Mammary epithelial cell (primary cell): ENCODE data around the gene DET1.

Experiments used
- EZH2 ChIP-seq: IDR thresholded peaks from 2 replicates; pipeline ENCODE4 v1.6.1; 2012; ENCODE audit warnings: low read length, inconsistent platforms, borderline replicate concordance
- TF ChIP-seq, protein P1 (sequence below), 2 donors: IDR thresholded peaks in 1 of 2; conservative IDR thresholded peaks in 1 of 2; 2 replicates each; pipeline ENCODE4 v1.5.1; 2011 to 2012; ENCODE audit warnings: inconsistent platforms in 2 of 2, low read length in 2 of 2, mild to moderate bottlenecking in 2 of 2, control low read depth in 1 of 2, low read depth in 1 of 2; ENCODE audit not compliant: insufficient read depth in 1 of 2; ENCODE audit errors: extremely low read depth in 1 of 2

DNA sequence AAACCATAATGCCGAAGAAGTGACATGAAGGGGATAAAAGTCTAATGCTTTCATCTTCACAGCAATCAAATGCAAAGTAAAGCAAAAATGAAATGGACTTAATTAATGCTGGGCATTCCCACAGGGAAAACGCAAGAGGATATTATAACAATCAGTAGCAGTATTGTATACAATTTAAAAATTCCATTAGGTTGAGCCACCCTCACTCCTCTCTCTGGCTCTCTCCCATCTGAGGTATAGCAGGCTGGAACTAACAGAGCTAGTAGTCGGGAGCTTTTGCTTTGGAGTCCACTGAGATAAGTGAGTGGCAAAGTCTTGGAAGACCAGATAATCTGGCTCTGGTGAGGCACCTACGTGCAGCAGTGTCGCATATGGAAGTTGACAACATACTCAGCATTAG lies 33.9 kb downstream of the DET1 start:
- TF ChIP-seq, protein P1, sequence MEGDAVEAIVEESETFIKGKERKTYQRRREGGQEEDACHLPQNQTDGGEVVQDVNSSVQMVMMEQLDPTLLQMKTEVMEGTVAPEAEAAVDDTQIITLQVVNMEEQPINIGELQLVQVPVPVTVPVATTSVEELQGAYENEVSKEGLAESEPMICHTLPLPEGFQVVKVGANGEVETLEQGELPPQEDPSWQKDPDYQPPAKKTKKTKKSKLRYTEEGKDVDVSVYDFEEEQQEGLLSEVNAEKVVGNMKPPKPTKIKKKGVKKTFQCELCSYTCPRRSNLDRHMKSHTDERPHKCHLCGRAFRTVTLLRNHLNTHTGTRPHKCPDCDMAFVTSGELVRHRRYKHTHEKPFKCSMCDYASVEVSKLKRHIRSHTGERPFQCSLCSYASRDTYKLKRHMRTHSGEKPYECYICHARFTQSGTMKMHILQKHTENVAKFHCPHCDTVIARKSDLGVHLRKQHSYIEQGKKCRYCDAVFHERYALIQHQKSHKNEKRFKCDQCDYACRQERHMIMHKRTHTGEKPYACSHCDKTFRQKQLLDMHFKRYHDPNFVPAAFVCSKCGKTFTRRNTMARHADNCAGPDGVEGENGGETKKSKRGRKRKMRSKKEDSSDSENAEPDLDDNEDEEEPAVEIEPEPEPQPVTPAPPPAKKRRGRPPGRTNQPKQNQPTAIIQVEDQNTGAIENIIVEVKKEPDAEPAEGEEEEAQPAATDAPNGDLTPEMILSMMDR (conservative IDR thresholded peaks at IDR 0.05 in 1 of 2, IDR thresholded peaks at IDR 0.05 in 1 of 2; ENCODE audit: extremely low read depth in 1 of 2, insufficient read depth in 1 of 2, low read depth in 1 of 2, low read length in 2 of 2) = no peak
- TF ChIP-seq EZH2 = no peak
